CD4-positive, alpha-beta T cell treated with Interleukin-2 at 100 ng/mL for 4 hours (primary cell): Measurements from ENCODE around the gene EXOC4.
"Not testable (repeated sequence)": the region's sequence is repeated elsewhere in the genome, so short reads cannot be mapped to it uniquely, and the experiment has no call there.

ENCODE experiments used
- DNase-seq: peaks from one replicate; pipeline ENCODE4 v3.0.0-alpha.2; 2020; ENCODE audit warnings: low spot score

EXOC4 gene

GRCh38 chr7:133987582-133987981 is 734.7 kb downstream of the EXOC4 start:
- no peak for DNase-seq

GRCh38 chr7:133993547-133993946 is 740.7 kb downstream of the EXOC4 start:
- DNase-seq: no peak

GRCh38 chr7:133994100-133994499 is 741.2 kb downstream of the EXOC4 start:
- DNase-seq: not testable (repeated sequence)

GRCh38 chr7:133997463-133997862 is 744.6 kb downstream of the EXOC4 start:
- DNase-seq: no peak

- DNase-seq: no peak
Observed at GRCh38 chr7:133999178-133999577, 746.3 kb downstream of the EXOC4 start.

GRCh38 chr7:134004829-134005505 is 752.1 kb downstream of the EXOC4 start:
- no peak for DNase-seq

- DNase-seq: no peak
Observed at GRCh38 chr7:134009314-134010110, 756.6 kb downstream of the EXOC4 start.

- no peak for DNase-seq
Observed at GRCh38 chr7:134013249-134013648, 760.4 kb downstream of the EXOC4 start.

GRCh38 chr7:134014935-134015334 is 762.1 kb downstream of the EXOC4 start:
- no peak for DNase-seq

GRCh38 chr7:134016223-134016941 is 763.5 kb downstream of the EXOC4 start:
- DNase-seq: no peak

- no peak for DNase-seq
Observed at GRCh38 chr7:134016942-134017303, 764.0 kb downstream of the EXOC4 start.

- no peak for DNase-seq
Observed at GRCh38 chr7:134018306-134018705, 765.4 kb downstream of the EXOC4 start.

GRCh38 chr7:134019251-134019650 is 766.4 kb downstream of the EXOC4 start:
- DNase-seq: no peak

GRCh38 chr7:134021836-134022235 is 769.0 kb downstream of the EXOC4 start:
- no peak for DNase-seq

GRCh38 chr7:134022286-134022911 is 769.5 kb downstream of the EXOC4 start:
- no peak for DNase-seq

GRCh38 chr7:134024739-134025138 is 771.9 kb downstream of the EXOC4 start:
- DNase-seq: no peak

- no peak for DNase-seq
Observed at GRCh38 chr7:134028853-134029252, 776.0 kb downstream of the EXOC4 start.

- no peak for DNase-seq
Observed at GRCh38 chr7:134029743-134030142, 776.9 kb downstream of the EXOC4 start.

GRCh38 chr7:134030460-134030865 is 777.6 kb downstream of the EXOC4 start:
- DNase-seq: no peak

- DNase-seq: no peak
Observed at GRCh38 chr7:134031835-134032617, 779.1 kb downstream of the EXOC4 start.

- no peak for DNase-seq
Observed at GRCh38 chr7:134034652-134035051, 781.8 kb downstream of the EXOC4 start.

GRCh38 chr7:134037991-134038390 is 785.1 kb downstream of the EXOC4 start:
- DNase-seq: no peak
